Cardiac muscle cell (in vitro differentiated cells and primary cell): Measurements from ENCODE around the gene CTNNBL1. TPM values are rescaled to one million over a fixed set of nuclear protein-coding genes. Genes with fewer than 3 reads are reported as not detected.

Experiments
- DNase-seq, 2 donors: peaks; one replicate each; pipeline versions ENCODE4 v3.0.0 to v3.0.0-alpha.2; 2010 to 2017; ENCODE audit warnings: low read depth in 1 of 2, low spot score in 1 of 2
- H3K27ac ChIP-seq: fragments of 200-600 bp; sonication (generic); 2 replicates; pipeline ENCODE4 v1.5.1; 2016
- H3K27me3 ChIP-seq: fragments of 200-600 bp; sonication (generic); 2 replicates; pipeline ENCODE4 v1.6.0; 2016; ENCODE audit warnings: control low read depth
- H3K36me3 ChIP-seq: fragments of 200-600 bp; sonication (generic); 2 replicates; pipeline ENCODE4 v1.5.1; 2016; ENCODE audit warnings: control low read depth
- H3K4me1 ChIP-seq: fragments of 200-600 bp; sonication (generic); 2 replicates; pipeline ENCODE4 v1.8.1; 2017; ENCODE audit warnings: low read depth, mild to moderate bottlenecking, mixed run types
- H3K4me3 ChIP-seq: fragments of 200-600 bp; sonication (generic); 2 replicates; pipeline ENCODE4 v1.5.1; 2016; ENCODE audit warnings: mild to moderate bottlenecking
- H3K9me3 ChIP-seq: fragments of 200-600 bp; sonication (generic); 2 replicates; pipeline ENCODE4 v1.5.1; 2017; ENCODE audit warnings: low read depth, mild to moderate bottlenecking, control low read depth
- CTCF ChIP-seq: IDR thresholded peaks from 2 replicates; pipeline ENCODE4 v1.5.1; 2012; ENCODE audit warnings: low read depth, mild to moderate bottlenecking, low read length
- polyA plus RNA-seq: library from polyadenylated mRNA; unstranded; fragments of >200 nt; fragmentation: Nextera tagmentation; extraction: Ambion mirVana; gene quantifications from 2 replicates; pipeline ENCODE4 v1.2.1, GENCODE V29; 2016
- total RNA-seq: library from RNA; depleted of rRNA; stranded (reverse); fragments of >200 nt; gene quantifications from 2 replicates; pipeline ENCODE4 v1.2.3, GENCODE V29; 2016

The CTNNBL1 gene
- total and polyA plus RNA-seq, 2 experiments from 2014 or later, result 37.0 to 68.6 TPM

GRCh38 chr20:37838769-37839431 is 145.1 kb downstream of the CTNNBL1 start:
- Histone ChIP-seq H3K9me3 (no peaks in the 10 kb centered on the region), H3K27me3 (no peaks in the 10 kb centered on the region), H3K27ac (no peak overlapping the region), H3K4me1 (peaks cover 13% of the 10 kb centered on the region), H3K4me3 (no peak overlapping the region), H3K36me3 (no peaks in the 10 kb centered on the region)
- no peak for DNase-seq
- no peak for TF ChIP-seq CTCF

- peaks cover 17% of the 10 kb centered on the region for H3K4me1 ChIP-seq
- H3K9me3 ChIP-seq, result no peaks in the 10 kb centered on the region
- DNase-seq, result no peak
- no peak for TF ChIP-seq CTCF
- no peak overlapping the region for H3K27ac ChIP-seq
- H3K4me3 ChIP-seq, result no peak overlapping the region
- H3K27me3 ChIP-seq, result no peaks in the 10 kb centered on the region
- H3K36me3 ChIP-seq, result no peaks in the 10 kb centered on the region
Measured at GRCh38 chr20:37839432-37839827, 145.6 kb downstream of the CTNNBL1 start.

GRCh38 chr20:37839955-37840354 is 146.1 kb downstream of the CTNNBL1 start:
- no peaks in the 10 kb centered on the region for H3K9me3 ChIP-seq
- no peak overlapping the region for H3K4me3 ChIP-seq
- no peaks in the 10 kb centered on the region for H3K36me3 ChIP-seq
- peaks cover 22% of the 10 kb centered on the region for H3K4me1 ChIP-seq
- TF ChIP-seq CTCF, result no peak
- DNase-seq, result no peak
- no peaks in the 10 kb centered on the region for H3K27me3 ChIP-seq
- no peak overlapping the region for H3K27ac ChIP-seq

- no peak for DNase-seq
- Histone ChIP-seq H3K36me3 (no peaks in the 10 kb centered on the region), H3K4me1 (peaks cover 37% of the 10 kb centered on the region), H3K27me3 (no peaks in the 10 kb centered on the region), H3K27ac (no peak overlapping the region), H3K4me3 (no peak overlapping the region), H3K9me3 (no peaks in the 10 kb centered on the region)
- TF ChIP-seq CTCF, result no peak
Measured at GRCh38 chr20:37841389-37841788, 147.6 kb downstream of the CTNNBL1 start.

- no peaks in the 10 kb centered on the region for H3K9me3 ChIP-seq
- H3K4me1 ChIP-seq, result peaks cover 42% of the 10 kb centered on the region
- DNase-seq, result no peak
- no peaks in the 10 kb centered on the region for H3K36me3 ChIP-seq
- no peak overlapping the region for H3K27ac ChIP-seq
- H3K27me3 ChIP-seq, result no peaks in the 10 kb centered on the region
- TF ChIP-seq CTCF, result no peak
- H3K4me3 ChIP-seq, result no peak overlapping the region
Measured at GRCh38 chr20:37841971-37842370, 148.1 kb downstream of the CTNNBL1 start.
